K562 (cell line): ENCODE data around the gene SAFB. TPM values are rescaled to one million over a fixed set of nuclear protein-coding genes. Genes with fewer than 3 reads are reported as not detected.

Source experiments
- BCOR ChIP-seq: fragments of 450-650 bp; IDR thresholded peaks from 2 replicates; pipeline ENCODE4 v1.6.1; 2016
- CREB3L1 ChIP-seq: fragments of 450-650 bp; IDR thresholded peaks from 2 replicates; pipeline ENCODE4 v1.6.1; 2014; ENCODE audit warnings: low read depth, mild to moderate bottlenecking, moderate library complexity, borderline replicate concordance
- CREM ChIP-seq: IDR thresholded peaks from 2 replicates; pipeline ENCODE4 v1.6.1; 2014; ENCODE audit warnings: antibody characterized with exemption, low read depth
- HNRNPUL1 ChIP-seq: fragments of 200-400 bp; formaldehyde crosslinking; IDR thresholded peaks from 2 replicates; pipeline ENCODE4 v1.6.1; 2017; ENCODE audit warnings: low read length
- NR1H2 ChIP-seq: sonication (generic); formaldehyde crosslinking; IDR thresholded peaks from 2 replicates; pipeline ENCODE4 v1.4.0; 2020; ENCODE audit warnings: mild to moderate bottlenecking, missing genetic modification reagents
- NRF1 ChIP-seq, 2 experiments: fragments of 450-650 bp; IDR thresholded peaks in 1 of 2; conservative IDR thresholded peaks in 1 of 2; 2 replicates each; pipeline ENCODE4 v1.6.1; 2014; ENCODE audit warnings: mild to moderate bottlenecking in 2 of 2
- RBBP5 ChIP-seq: fragments of 200-600 bp; sonication (generic); IDR thresholded peaks from 2 replicates; pipeline ENCODE4 v1.6.1; 2012; ENCODE audit warnings: borderline replicate concordance, mild to moderate bottlenecking, low read length, control low read depth, inconsistent platforms; ENCODE audit not compliant: insufficient read depth, poor library complexity, severe bottlenecking
- REST ChIP-seq, 2 experiments: fragments of 450-650 bp; formaldehyde crosslinking in 1 of 2; IDR thresholded peaks; 2 replicates each; pipeline versions ENCODE4 v1.4.0 to v1.6.1; 2014 to 2020; ENCODE audit warnings: mild to moderate bottlenecking in 2 of 2, borderline replicate concordance in 1 of 2, low read depth in 1 of 2
- RFX5 ChIP-seq: IDR thresholded peaks from 2 replicates; pipeline ENCODE4 v1.6.1; 2011; ENCODE audit warnings: low read depth, mild to moderate bottlenecking, improper control_type of control experiment, low read length
- SP2 ChIP-seq: IDR thresholded peaks from 2 replicates; pipeline ENCODE4 v1.6.1; 2011; ENCODE audit warnings: mild to moderate bottlenecking, low read depth, low read length, moderate library complexity; ENCODE audit not compliant: poor library complexity, severe bottlenecking; ENCODE audit errors: extremely low read depth
- SREBF2 ChIP-seq: sonication (generic); formaldehyde crosslinking; IDR thresholded peaks from 2 replicates; pipeline ENCODE4 v1.4.0; 2020; ENCODE audit warnings: mild to moderate bottlenecking, missing genetic modification reagents
- TAF15 ChIP-seq: fragments of 200-400 bp; formaldehyde crosslinking; IDR thresholded peaks from 2 replicates; pipeline ENCODE4 v1.6.1; 2017; ENCODE audit warnings: mild to moderate bottlenecking, low read depth, low read length, moderate library complexity
- ZKSCAN1 ChIP-seq: fragments of 150-350 bp; IDR thresholded peaks from 2 replicates; pipeline ENCODE4 v1.6.1; 2016; ENCODE audit warnings: low read depth, low read length
- ZNF408 ChIP-seq: fragments of 250-450 bp; sonication (Bioruptor Pico); IDR thresholded peaks from 2 replicates; pipeline ENCODE4 v1.4.0; 2020; ENCODE audit warnings: low read depth, mild to moderate bottlenecking, moderate library complexity
- polyA plus RNA-seq, 8 experiments: library from polyadenylated mRNA; depleted of rRNA in 4 of 8; stranded (reverse) in 5 of 8; unstranded in 3 of 8; fragments of >200 nt; fragmentation: Nextera tagmentation in 2 of 8; fragmentation: Illumina TruSeq in 1 of 8; extraction: Ambion mirVana in 2 of 8; extraction: Trizol in 1 of 8; gene quantifications; 2 replicates each; pipeline versions ENCODE4 v1.2.1 to v1.2.3, GENCODE V29; 2011 to 2014; ENCODE audit warnings: inconsistent platforms in 1 of 8, missing spikeins in 1 of 8
- total RNA-seq, 7 experiments: library from RNA; depleted of rRNA in 6 of 7; stranded (reverse); fragments of >200 nt in 6 of 7; fragmentation: Illumina TruSeq in 2 of 7; extraction: Trizol in 2 of 7; gene quantifications; 2 replicates each; pipeline versions ENCODE4 v1.2.1 to v1.2.3, GENCODE V29; 2011 to 2021; ENCODE audit warnings: low replicate concordance in 1 of 7

SAFB gene
- total and polyA plus RNA-seq, 9 of the 15 experiments (the other 6 are each of a cell fraction or from before 2014, with no cell fraction given): 1.1 to 151 (median 83.1) TPM

- TF ChIP-seq REST (IDR thresholded peaks at IDR 0.05; ENCODE audit: borderline replicate concordance) (no peak), REST (CRISPR knock-in tag; IDR thresholded peaks at IDR 0.05; ENCODE audit: low read depth) (no peak), SP2 (no peak), TAF15 (no peak), RFX5 (no peak), CREB3L1 (no peak), HNRNPUL1 (no peak), ZNF408 (CRISPR knock-in tag) (no peak), ZKSCAN1 (no peak), CREM (no peak), RBBP5 (no peak), SREBF2 (CRISPR knock-in tag) (no peak), BCOR (no peak), NRF1 (conservative IDR thresholded peaks at IDR 0.05 in 1 of 2, IDR thresholded peaks at IDR 0.05 in 1 of 2) (no peak), NR1H2 (CRISPR knock-in tag) (no peak)
Measured at GRCh38 chr19:5600797-5601196, 22.1 kb upstream of the SAFB start (continued).
